Right kidney (tissue), 1 donor: ENCODE results near the gene CEP250.

Experiments used
- DNase-seq: peaks from one replicate; pipeline ENCODE4 v3.0.0-alpha.2; 2016

CEP250 gene

DNA sequence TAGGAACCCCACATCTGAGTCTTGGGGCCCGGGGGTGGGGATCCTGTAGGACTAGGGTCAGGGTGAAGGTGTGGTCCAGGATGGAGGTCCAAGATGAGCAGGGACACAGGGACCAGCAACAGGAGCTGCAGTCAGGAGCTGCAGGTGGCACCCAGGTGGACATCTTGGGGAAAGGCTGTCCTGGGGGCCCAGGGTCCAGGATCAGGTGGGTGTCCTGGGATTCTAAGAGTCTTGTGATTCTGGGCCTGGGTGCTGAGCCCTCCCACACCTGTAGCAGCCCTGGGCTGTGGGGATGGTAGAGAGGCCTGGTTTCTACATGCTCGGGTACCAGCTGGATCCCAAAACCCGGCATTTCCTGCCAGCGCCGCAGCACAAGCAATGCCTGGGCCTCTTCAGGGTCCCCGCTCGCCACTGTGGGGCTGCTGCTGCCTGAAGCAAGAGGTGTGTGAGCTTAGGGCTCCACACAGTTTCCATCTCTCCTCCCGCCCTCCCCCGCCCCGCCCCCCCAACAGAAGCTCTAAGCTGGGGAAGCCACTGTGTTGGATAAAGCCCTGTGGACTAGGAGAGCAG is 107.2 kb downstream of the CEP250 start:
- no peak for DNase-seq

DNA sequence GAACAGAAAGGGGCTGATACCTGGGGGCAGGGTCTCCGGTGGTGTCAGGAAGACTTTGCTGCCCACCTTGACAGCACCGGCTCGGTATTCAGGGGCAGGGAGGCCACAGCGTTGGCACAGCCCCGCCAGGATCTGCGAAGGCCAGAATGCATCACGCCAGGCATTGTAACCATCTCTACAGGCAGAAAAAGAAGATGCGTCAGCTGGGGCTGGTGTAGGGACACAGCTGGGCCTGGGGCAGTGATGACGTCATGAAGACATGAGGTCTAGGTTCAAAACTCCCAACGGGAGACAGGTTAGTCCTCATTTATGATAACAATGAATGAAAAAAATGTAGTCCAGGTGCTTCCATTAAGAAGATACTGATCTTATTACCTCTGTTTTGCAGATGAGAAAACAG is 108.4 kb downstream of the CEP250 start:
- DNase-seq = no peak

DNA sequence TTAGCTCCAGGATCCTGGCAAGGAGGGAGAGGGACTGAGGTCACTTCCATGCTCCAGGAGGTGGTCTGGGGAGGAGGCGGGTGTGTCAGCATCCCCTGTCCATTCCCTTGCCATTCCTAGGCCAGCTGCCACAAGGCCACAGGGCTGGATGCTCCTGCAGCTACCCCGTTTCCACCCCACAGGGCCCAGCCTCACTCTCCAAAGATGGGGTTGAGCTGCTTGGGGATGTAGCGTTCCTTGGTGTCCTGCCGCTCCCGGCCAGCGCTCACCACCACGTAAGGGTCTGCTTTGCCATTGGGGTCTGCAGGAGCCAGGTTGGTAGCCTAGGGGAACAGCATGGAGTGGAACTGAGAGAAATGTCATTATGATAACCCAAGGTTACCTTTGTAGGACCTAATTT is 109.5 kb downstream of the CEP250 start:
- no peak for DNase-seq

DNA sequence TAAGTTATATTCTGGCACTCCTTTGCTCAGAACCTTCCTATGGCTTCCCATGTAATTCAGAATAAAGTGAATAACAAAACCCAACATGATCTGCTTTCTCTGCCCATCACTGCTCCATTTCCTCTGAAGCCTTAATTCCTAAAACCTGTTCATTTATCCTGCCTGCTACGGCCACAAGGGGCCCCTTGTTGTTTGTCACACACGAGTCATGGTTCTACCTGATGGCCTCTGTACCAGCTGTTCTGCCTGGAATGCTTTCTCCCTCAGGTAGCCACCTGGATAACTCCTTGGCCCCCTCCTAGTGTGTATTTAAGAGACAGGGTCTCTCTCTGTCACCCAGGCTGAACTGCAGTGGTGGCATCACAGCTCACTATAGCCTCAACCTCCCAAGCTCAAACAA is 113.2 kb downstream of the CEP250 start:
- DNase-seq = no peak
